NOMO-1 (cell line): ENCODE data around the gene LILRB3.
"Not testable (repeated sequence)": the region's sequence is repeated elsewhere in the genome, so short reads cannot be mapped to it uniquely, and the experiment has no call there.

ENCODE experiments used
- DNase-seq, 2 experiments: peaks; one replicate each; lab custom pipeline; 2025; ENCODE audit not compliant: unreplicated experiment in 2 of 2; lab: John Stamatoyannopoulos, UW

LILRB3 gene

GRCh38 chr19:54191011-54191810 is 31.6 kb downstream of the LILRB3 start, which contains the start of gene TSEN34:
TSEN34 (plus strand) TSS chr19:54191308; CDS start chr19:54191365, 57 bp downstream.
- peak; percentile 86 to 88 for DNase-seq

GRCh38 chr19:54190503-54191010 is 32.2 kb downstream of the LILRB3 start:
- peak; percentile 99 to 100 for DNase-seq

GRCh38 chr19:54189735-54190502 is 32.9 kb downstream of the LILRB3 start:
- DNase-seq, result peak; percentile 100

- DNase-seq, result no peak
Measured at GRCh38 chr19:54189145-54189734, 33.6 kb downstream of the LILRB3 start, which contains the start of gene MBOAT7. MBOAT7 (minus strand) TSS chr19:54189580; CDS start chr19:54188508, 1,072 bp downstream.

- DNase-seq, result peak; percentile 65 to 67
Measured at GRCh38 chr19:54188215-54188871, 34.5 kb downstream of the LILRB3 start.

- no peak for DNase-seq
Measured at GRCh38 chr19:54186934-54187381, 35.8 kb downstream of the LILRB3 start.

- no peak for DNase-seq
Measured at GRCh38 chr19:54186351-54186750, 36.5 kb downstream of the LILRB3 start.

GRCh38 chr19:54183431-54183830 is 39.4 kb downstream of the LILRB3 start:
- no peak for DNase-seq

- not testable (repeated sequence) for DNase-seq
Measured at GRCh38 chr19:54181894-54182293, 40.9 kb downstream of the LILRB3 start.

GRCh38 chr19:54180691-54181091 is 42.1 kb downstream of the LILRB3 start:
- no peak for DNase-seq

GRCh38 chr19:54179921-54180461 is 42.8 kb downstream of the LILRB3 start:
- DNase-seq, result no peak

GRCh38 chr19:54179262-54179852 is 43.5 kb downstream of the LILRB3 start:
- DNase-seq, result no peak

GRCh38 chr19:54178581-54179261 is 44.1 kb downstream of the LILRB3 start:
- DNase-seq, result no peak

GRCh38 chr19:54173951-54174834 is 48.6 kb downstream of the LILRB3 start:
- no peak for DNase-seq

GRCh38 chr19:54173359-54173699 is 49.5 kb downstream of the LILRB3 start:
- no peak for DNase-seq

GRCh38 chr19:54172471-54173358 is 50.1 kb downstream of the LILRB3 start, which contains the start of gene TMC4:
TMC4 (minus strand) TSS chr19:54173160; CDS start chr19:54173117, 43 bp downstream.
- no peak for DNase-seq

- not testable (repeated sequence) for DNase-seq
Measured at GRCh38 chr19:54171736-54172431, 50.9 kb downstream of the LILRB3 start.
